PC-9 (cell line): Measurements from ENCODE around the gene OPTC. TPM values are rescaled to one million over a fixed set of nuclear protein-coding genes. Genes with fewer than 3 reads are reported as not detected.

Experiments
- BruUV-seq: library from RNA; stranded (reverse); fragments of 400-500 nt; replicated peaks from 2 replicates; lab custom pipeline; 2021; lab: Mats Ljungman, UMichigan
- CTCF ChIA-PET: fragments of 300-600 bp; sonication (Branson Sonifier 250); formaldehyde crosslinking; loops from one replicate; lab custom pipeline; 2022; ENCODE audit warnings: antibody characterized with exemption; lab: Charles Lee
- POLR2A ChIA-PET: fragments of 300-600 bp; sonication (Branson Sonifier 250); formaldehyde crosslinking; loops from one replicate; lab custom pipeline; 2022; ENCODE audit warnings: antibody characterized with exemption; ENCODE audit not compliant: unreplicated experiment; lab: Charles Lee
- DNase-seq, 2 experiments: peaks; one replicate each; pipeline versions ENCODE4 v3.0.0 to v3.0.0-alpha.2; 2015 to 2022; ENCODE audit warnings: mixed read lengths in 1 of 2
- H2AFZ ChIP-seq: fragments of 200-600 bp; sonication (generic); 2 replicates; pipeline ENCODE4 v1.8.1; 2017; ENCODE audit warnings: antibody characterized with exemption
- H3F3A ChIP-seq: fragments of 200-600 bp; sonication (generic); 2 replicates; pipeline ENCODE4 v1.8.1; 2017; ENCODE audit warnings: antibody characterized with exemption, mild to moderate bottlenecking, low read depth; ENCODE audit not compliant: insufficient read depth
- H3K27ac ChIP-seq: fragments of 200-600 bp; sonication (generic); 2 replicates; pipeline ENCODE4 v1.6.1; 2016; ENCODE audit warnings: mixed run types
- H3K27me3 ChIP-seq: fragments of 200-600 bp; sonication (generic); 2 replicates; pipeline ENCODE4 v1.6.1; 2016; ENCODE audit warnings: low read depth, mixed run types; ENCODE audit not compliant: insufficient read depth
- H3K36me3 ChIP-seq: fragments of 200-600 bp; sonication (generic); 2 replicates; pipeline ENCODE4 v1.6.1; 2016; ENCODE audit warnings: low read depth, mixed run types
- H3K4me1 ChIP-seq: fragments of 200-600 bp; sonication (generic); replicated peaks from 2 replicates; pipeline ENCODE4 v1.6.1; 2016; ENCODE audit warnings: mixed run types; ENCODE audit not compliant: insufficient read depth
- H3K4me2 ChIP-seq: fragments of 200-600 bp; sonication (generic); 2 replicates; pipeline ENCODE4 v1.6.1; 2017; ENCODE audit warnings: mixed run types
- H3K4me3 ChIP-seq: fragments of 200-600 bp; sonication (generic); 2 replicates; pipeline ENCODE4 v1.6.1; 2016; ENCODE audit warnings: mixed run types
- H3K79me2 ChIP-seq: fragments of 200-600 bp; sonication (generic); 2 replicates; pipeline ENCODE4 v1.6.1; 2017; ENCODE audit warnings: low read depth, mixed run types
- H3K9me2 ChIP-seq: fragments of 200-600 bp; sonication (generic); 2 replicates; pipeline ENCODE4 v1.8.1; 2017; ENCODE audit warnings: mild to moderate bottlenecking; ENCODE audit not compliant: insufficient read depth
- H3K9me3 ChIP-seq: fragments of 200-600 bp; sonication (generic); 2 replicates; pipeline ENCODE4 v1.8.1; 2016; ENCODE audit warnings: low read depth; ENCODE audit not compliant: insufficient read depth
- H4K20me1 ChIP-seq: fragments of 200-600 bp; sonication (generic); 2 replicates; pipeline ENCODE4 v1.8.1; 2017; ENCODE audit not compliant: insufficient read depth
- CTCF ChIP-seq: fragments of 200-600 bp; sonication (generic); conservative IDR thresholded peaks from 2 replicates; pipeline ENCODE4 v1.6.1; 2017; ENCODE audit warnings: mixed run types, antibody characterized with exemption, mild to moderate bottlenecking, moderate library complexity
- EZH2 ChIP-seq: fragments of 200-600 bp; sonication (generic); IDR thresholded peaks from 2 replicates; pipeline ENCODE4 v1.8.0; 2017; ENCODE audit warnings: antibody characterized with exemption, low read depth
- intact Hi-C: fragments of 100-400 bp; cut with micrococcal nuclease; formaldehyde crosslinking; loops from one replicate; pipeline ENCODE4 v1.10.0; 2022; ENCODE audit not compliant: unreplicated experiment
- total RNA-seq: library from RNA; stranded (reverse); gene quantifications from 2 replicates; pipeline ENCODE4 v1.2.3, GENCODE V29; 2021

Gene OPTC
- total RNA-seq, 1 experiment from 2014 or later, result not detected

DNA sequence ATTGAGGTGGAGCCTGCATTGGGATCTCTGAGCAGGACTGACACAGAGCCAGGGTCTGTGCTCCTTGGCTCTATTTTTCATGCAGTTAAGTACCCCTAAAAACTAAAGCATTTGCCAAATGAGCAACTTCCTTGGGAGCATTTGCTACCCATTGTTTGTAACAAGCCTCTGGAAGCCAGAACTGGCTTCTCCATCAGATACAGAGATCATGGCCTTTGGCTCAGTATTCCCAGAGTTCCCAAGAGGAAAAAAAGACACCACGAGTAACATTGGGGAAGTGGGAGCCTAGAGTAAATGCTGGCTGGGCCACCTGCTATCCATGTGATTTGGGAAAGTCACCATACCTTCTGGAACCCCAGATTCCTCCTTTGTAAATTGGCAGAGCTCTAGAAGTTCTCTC is 44.8 kb downstream of the OPTC start:
- ChIA-PET POLR2A (interaction anchor here (0.6 to 0.7 kb wide), 2 partner anchors 34 to 660 kb away, joined by 3 to 24 read pairs; no protein-coding TSS in a partner anchor), CTCF (interaction anchor here (0.7 kb wide), 1 partner anchor 22 kb away, joined by 3 read pairs; no protein-coding TSS in a partner anchor)
- no peak for DNase-seq
- intact Hi-C loops, result loop anchor here (5.0 kb wide), 1 partner anchor 89 kb away; the partner anchor contains the start of gene ATP2B4
- H3K79me2 ChIP-seq, result no peaks in the 10 kb centered on the region
- no peaks in the 10 kb centered on the region for H3K27me3 ChIP-seq
- TF ChIP-seq CTCF, result no peak
- TF ChIP-seq EZH2, result no peak
- H3K4me3 ChIP-seq, result no peak overlapping the region
- no TSS peak for BruUV-seq
- H3K36me3 ChIP-seq, result no peaks in the 10 kb centered on the region
- no peaks in the 10 kb centered on the region for H4K20me1 ChIP-seq
- peak overlapping the region; percentile 93 for H3K27ac ChIP-seq
- no peaks in the 10 kb centered on the region for H3K9me2 ChIP-seq
- peaks cover 56% of the 10 kb centered on the region for H3F3A ChIP-seq
- no peak overlapping the region for H2AFZ ChIP-seq
- H3K9me3 ChIP-seq, result no peaks in the 10 kb centered on the region
- H3K4me1 ChIP-seq, result peaks cover 63% of the 10 kb centered on the region
- H3K4me2 ChIP-seq, result peak overlapping the region; percentile 66

- no peak for TF ChIP-seq CTCF
- TF ChIP-seq EZH2, result no peak
- DNase-seq, result peak in 1 of 2 experiments; percentile 74
- ChIA-PET CTCF (no interaction called here), POLR2A (no interaction called here)
- H3K4me1 ChIP-seq, result peaks cover 61% of the 10 kb centered on the region
- H4K20me1 ChIP-seq, result no peaks in the 10 kb centered on the region
- intact Hi-C loops, result loop anchor here (5.0 kb wide), 1 partner anchor 87 kb away; the partner anchor contains the start of gene ATP2B4
- H3K36me3 ChIP-seq, result no peaks in the 10 kb centered on the region
- no peak overlapping the region for H3K4me2 ChIP-seq
- no peak overlapping the region for H3K4me3 ChIP-seq
- H2AFZ ChIP-seq, result no peak overlapping the region
- H3K27ac ChIP-seq, result no peak overlapping the region
- H3K27me3 ChIP-seq, result no peaks in the 10 kb centered on the region
- H3K79me2 ChIP-seq, result no peaks in the 10 kb centered on the region
- H3F3A ChIP-seq, result peaks cover 43% of the 10 kb centered on the region
- H3K9me3 ChIP-seq, result no peaks in the 10 kb centered on the region
- no TSS peak for BruUV-seq
- H3K9me2 ChIP-seq, result no peaks in the 10 kb centered on the region
Measured at GRCh38 chr1:203539831-203540546, 46.0 kb downstream of the OPTC start.

- no peaks in the 10 kb centered on the region for H3K36me3 ChIP-seq
- no peaks in the 10 kb centered on the region for H3K9me3 ChIP-seq
- no peaks in the 10 kb centered on the region for H3K79me2 ChIP-seq
- ChIA-PET POLR2A (no interaction called here), CTCF (no interaction called here)
- no peak for TF ChIP-seq CTCF
- TF ChIP-seq EZH2, result no peak
- H4K20me1 ChIP-seq, result no peaks in the 10 kb centered on the region
- no peaks in the 10 kb centered on the region for H3K9me2 ChIP-seq
- H3F3A ChIP-seq, result peaks cover 29% of the 10 kb centered on the region
- H3K4me3 ChIP-seq, result no peak overlapping the region
- intact Hi-C loops, result no loop called here
- H2AFZ ChIP-seq, result no peak overlapping the region
- BruUV-seq, result no TSS peak
- DNase-seq, result peak in 1 of 2 experiments; percentile 46
- H3K27me3 ChIP-seq, result no peaks in the 10 kb centered on the region
- H3K4me2 ChIP-seq, result 0 out of 2 replicates have a peak overlapping the region, but pooled peaks have one; percentile 37
- peaks cover 58% of the 10 kb centered on the region for H3K4me1 ChIP-seq
- H3K27ac ChIP-seq, result no peak overlapping the region
Measured at GRCh38 chr1:203544485-203544884, 50.5 kb downstream of the OPTC start.
